HG02943 (cell line): Measurements from ENCODE around the gene MTO1.
A peak's percentile ranks its signal among the peaks of the same experiment; 100 is the strongest.
"Not testable (repeated sequence)": the region's sequence is repeated elsewhere in the genome, so short reads cannot be mapped to it uniquely, and the experiment has no call there.

Source experiments
- ATAC-seq: cut with Tn5 transposase; IDR thresholded peaks from one replicate; pipeline ENCODE4 v1.9.1; 2021; ENCODE audit warnings: mild to moderate bottlenecking, low read depth, moderate library complexity; ENCODE audit not compliant: unreplicated experiment

MTO1 gene

DNA sequence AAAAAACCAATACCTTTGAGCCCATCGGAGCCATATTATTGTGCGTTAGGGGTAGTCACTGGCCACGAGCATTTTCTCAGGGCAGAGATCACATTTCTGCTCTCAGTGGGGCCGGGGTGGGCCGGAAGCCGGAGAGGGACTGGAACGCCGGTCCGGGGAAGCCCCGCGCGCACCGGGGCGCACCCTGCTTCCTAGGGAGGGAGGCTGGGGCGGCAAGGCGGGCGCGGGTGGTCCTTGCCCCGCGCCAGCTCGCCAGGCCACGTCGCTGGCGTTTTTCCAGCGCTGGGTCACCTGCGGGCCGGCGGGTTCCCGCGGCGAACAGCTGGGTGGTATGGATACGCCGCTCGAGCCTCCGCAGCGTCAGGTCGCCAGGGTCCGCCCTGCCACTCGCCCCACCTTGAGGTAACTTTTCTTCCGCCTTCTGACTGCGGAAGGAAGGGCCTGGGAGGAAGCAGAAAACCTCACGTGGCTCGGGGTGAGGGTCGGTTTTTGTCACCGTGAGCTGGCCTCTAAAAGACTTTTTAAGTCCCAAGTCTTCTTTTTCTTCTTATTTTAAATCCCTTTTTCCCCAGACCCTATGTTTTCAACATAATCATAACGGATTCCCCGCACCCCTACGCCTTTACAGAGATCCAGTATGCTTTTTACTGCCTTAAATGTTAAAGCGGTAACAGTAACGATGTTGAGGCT, 62.0 kb downstream of the MTO1 start:
- peak; percentile 41 for ATAC-seq

GRCh38 chr6:73525546-73526330, 64.2 kb downstream of the MTO1 start:
- ATAC-seq: no peak

GRCh38 chr6:73528897-73529296, 67.4 kb downstream of the MTO1 start:
- ATAC-seq: no peak

- ATAC-seq: no peak
These were observed 70.8 kb downstream of the MTO1 start for GRCh38 chr6:73532293-73532692.

DNA sequence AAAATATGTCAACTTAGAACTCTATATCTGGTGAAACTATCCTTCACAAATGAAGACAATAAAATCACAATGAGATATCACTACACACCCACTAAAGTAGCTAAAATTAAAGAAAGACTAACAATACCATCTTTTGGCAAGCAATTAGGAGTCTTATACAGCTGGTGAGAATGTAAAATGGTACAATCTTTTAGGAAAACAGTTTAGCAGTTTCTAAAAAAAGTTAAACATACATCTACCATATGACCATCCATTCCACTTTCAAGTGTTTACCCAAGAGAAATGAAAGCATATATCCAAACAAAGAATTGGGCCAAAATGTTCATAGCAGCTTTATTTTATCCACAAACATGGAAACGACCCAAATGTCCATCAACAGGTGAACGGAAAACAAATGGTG, 73.1 kb downstream of the MTO1 start:
- no peak for ATAC-seq

- no peak for ATAC-seq
These were observed 76.1 kb downstream of the MTO1 start for GRCh38 chr6:73537677-73538076.

DNA sequence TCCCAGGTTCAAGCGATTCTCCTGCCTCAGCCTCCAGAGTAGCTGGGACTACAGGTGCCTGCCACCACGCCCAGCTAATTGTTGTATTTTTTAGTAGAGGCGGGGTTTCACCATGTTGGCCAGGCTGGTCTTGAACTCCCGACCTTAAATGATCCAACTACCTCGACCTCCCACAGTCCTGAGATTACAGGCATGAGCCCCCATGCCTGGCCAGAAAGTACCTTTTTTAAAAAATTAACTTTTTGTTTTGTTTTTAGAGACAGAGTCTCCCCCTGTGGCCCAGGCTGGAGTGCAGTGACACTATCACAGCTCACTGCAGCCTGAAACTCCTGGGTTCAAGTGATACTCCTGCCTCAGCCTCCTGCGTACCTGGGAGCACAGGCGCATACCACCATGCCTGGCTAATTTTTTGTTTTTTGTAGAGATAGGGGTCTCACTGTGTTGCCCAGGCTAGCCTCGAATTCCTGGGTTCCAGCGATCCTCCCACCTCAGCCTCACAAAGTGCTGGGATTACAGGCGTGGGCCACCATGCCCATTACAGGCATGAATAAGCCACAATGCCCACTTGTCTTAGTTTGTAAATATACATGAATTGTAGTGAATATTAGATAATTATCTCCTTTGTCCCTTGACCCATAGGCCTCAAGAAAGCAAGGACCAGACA, 76.7 kb downstream of the MTO1 start:
- no peak for ATAC-seq

GRCh38 chr6:73542481-73542880, 80.9 kb downstream of the MTO1 start:
- not testable (repeated sequence) for ATAC-seq

DNA sequence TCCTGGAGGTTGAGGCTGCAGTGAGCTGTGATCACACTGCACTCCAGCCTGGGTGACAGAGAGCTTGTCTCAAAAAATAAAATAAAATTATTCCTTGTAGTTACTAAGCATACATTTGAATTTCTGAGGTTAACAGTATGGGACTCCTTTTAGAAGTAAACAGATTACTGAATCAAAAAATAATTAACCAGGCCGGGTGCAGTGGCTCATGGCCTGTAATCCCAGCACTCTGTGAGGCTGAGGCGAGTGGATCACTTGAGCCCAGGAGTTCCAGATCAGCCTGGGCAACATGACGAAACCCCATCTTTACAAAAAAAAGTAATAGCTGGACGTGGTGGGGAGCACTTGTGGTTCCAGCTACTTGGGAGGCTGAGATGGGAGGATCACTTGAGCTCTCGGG, 81.4 kb downstream of the MTO1 start:
- ATAC-seq: no peak

DNA sequence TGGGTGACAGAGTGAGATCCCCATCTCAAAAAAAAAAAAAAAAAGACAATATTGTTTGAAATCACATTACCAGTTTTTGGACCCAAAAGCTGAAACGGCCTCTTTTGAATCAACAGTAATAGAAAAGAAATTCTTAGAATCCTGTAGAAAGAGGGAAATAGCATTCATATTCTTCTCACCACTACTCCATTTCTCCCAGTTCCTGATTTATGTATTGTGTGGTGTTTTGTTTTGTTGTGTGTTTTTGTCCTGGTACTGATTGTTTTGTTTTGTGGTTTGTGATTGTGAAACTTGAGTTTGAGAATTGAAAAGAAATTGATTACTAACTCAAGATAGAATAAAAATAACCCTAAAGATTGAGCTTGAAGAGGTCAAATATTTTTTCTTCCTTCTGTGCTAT, 85.5 kb downstream of the MTO1 start:
- no peak for ATAC-seq

DNA sequence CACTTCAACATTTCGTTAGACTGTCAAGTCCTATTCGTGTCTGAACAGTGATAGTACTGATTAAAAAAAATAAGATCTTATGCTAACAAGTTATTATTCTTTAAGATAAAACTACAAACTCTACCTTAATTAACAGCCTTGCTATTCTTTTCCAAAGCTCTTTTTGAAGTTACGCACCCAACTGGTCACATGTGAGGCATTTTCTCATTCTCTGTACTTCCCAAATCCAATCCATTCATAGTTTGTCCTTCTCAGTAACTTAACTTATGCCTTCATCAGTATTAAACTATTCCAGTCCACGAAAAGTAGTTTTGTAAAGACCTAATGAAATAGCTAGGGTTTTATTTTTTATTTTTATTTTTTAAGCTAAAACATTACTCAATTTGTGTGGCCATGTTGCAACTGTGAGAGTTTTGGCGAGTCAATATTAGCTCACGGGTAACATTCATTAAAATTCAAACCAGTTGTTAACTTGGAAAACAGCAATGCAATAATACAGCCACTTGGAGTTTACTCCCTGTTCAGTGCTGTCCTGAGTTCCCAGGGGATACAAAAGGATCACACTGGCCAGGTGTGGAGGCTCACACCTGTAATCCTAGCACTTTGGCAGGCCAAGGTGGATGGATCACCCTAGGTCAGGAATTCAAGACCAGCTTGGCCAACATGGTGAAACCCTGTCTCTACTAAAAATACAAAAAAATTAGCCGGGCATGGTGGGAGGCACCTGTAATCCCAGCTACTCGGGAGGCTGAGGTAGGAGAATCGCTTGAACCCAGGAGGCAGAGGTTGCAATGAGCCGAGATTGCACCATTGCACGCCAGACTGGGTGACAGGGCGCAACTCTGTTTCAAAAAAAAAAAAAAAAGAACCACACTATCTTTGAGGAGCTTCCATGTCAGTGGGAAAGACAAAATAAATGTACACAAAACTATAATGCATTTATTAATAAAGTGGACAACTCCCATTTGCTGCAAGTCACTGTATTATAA, 87.2 kb downstream of the MTO1 start:
- no peak for ATAC-seq

DNA sequence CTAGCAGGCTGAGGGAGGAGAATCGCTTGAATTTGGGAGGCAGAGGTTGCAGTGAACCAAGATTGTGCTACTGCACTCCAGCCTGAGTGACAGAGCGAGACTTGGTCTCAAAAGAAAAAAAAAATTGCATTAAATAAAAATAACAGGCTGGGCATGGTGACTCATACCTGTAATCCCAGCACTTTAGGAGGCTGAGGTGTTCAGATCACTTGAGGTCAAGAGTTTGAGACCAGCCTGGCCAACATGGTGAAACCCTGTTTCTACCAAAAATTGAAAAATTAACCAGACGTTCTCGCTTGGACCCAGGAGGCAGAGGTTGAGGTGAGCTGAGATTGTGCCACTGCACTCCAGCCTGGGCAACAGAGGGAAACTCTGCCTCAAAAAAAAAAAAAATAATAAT, 89.6 kb downstream of the MTO1 start:
- ATAC-seq: not testable (repeated sequence)

GRCh38 chr6:73555380-73555949, 93.9 kb downstream of the MTO1 start:
- ATAC-seq: not testable (repeated sequence)

GRCh38 chr6:73556836-73557235, 95.3 kb downstream of the MTO1 start:
- ATAC-seq: no peak
